ENCODE data around the gene RBM39. TPM values are rescaled to one million over a fixed set of nuclear protein-coding genes. Genes with fewer than 3 reads are reported as not detected.

RBM39 gene
- total and polyA plus RNA-seq, 2 experiments from 2014 or later, result 259 to 413 TPM

GRCh38 chr20:35702051-35702823 is 39.8 kb downstream of the RBM39 start (continued):
- TF ChIP-seq ETS1 (IDR thresholded peaks at IDR 0.05) (no peak), REST (IDR thresholded peaks at IDR 0.05; ENCODE audit: unreplicated experiment) (no peak), CREB1 (CRISPR knock-in tag; IDR thresholded peaks at IDR 0.05; ENCODE audit: low read depth) (no peak), NANOG (IDR thresholded peaks at IDR 0.05; ENCODE audit: borderline replicate concordance) (no peak), EZH2 (IDR thresholded peaks at IDR 0.05; ENCODE audit: low read depth, unreplicated experiment) (no peak)

GRCh38 chr20:35700625-35701148 is 41.4 kb downstream of the RBM39 start:
- peak overlapping the region; percentile 99 for H3K4me3 ChIP-seq

More at GRCh38 chr20:35700625-35701148, 41.4 kb downstream of the RBM39 start:
- ATAC-seq (no peak), DNase-seq (ENCODE audit: low spot score) (peak; percentile 27)
- H3K4me1 Mint-ChIP-seq, result peaks cover 17% of the 10 kb centered on the region
- peaks cover 22% of the 10 kb centered on the region for H3K36me3 ChIP-seq (ENCODE audit: insufficient read depth)
- H3K27ac Mint-ChIP-seq, result no peak overlapping the region; the same call in 1 of the 2 replicates
- H3F3A ChIP-seq (replicated peaks; ENCODE audit: low read depth), result peaks cover 63% of the 10 kb centered on the region
- 0 out of 2 replicates have a peak overlapping the region, but pooled peaks have one; percentile 30 for H3K27ac ChIP-seq (ENCODE audit: low read depth)
- H3K79me2 ChIP-seq (replicated peaks; ENCODE audit: insufficient read depth), result peaks cover 11% of the 10 kb centered on the region
- peaks cover 48% of the 10 kb centered on the region for H3K36me3 Mint-ChIP-seq (ENCODE audit: low read depth)
- no peak overlapping the region for H2AFZ ChIP-seq
- H3K4me1 ChIP-seq (ENCODE audit: insufficient read depth), result peaks cover 12% of the 10 kb centered on the region
- H3K9me2 ChIP-seq (ENCODE audit: insufficient read depth), result no peaks in the 10 kb centered on the region
- H3K27me3 Mint-ChIP-seq (ENCODE audit: insufficient read depth, low read depth, poor library complexity), result peaks cover 14% of the 10 kb centered on the region
- no peak for TF ChIP-seq ZNF114 (CRISPR knock-in tag; IDR thresholded peaks at IDR 0.05)
- H3K27me3 ChIP-seq (ENCODE audit: insufficient read depth), result no peaks in the 10 kb centered on the region
- H3K4me3 Mint-ChIP-seq, result peak overlapping the region; percentile 88
- peak overlapping the region; percentile 99 for H3K4me2 ChIP-seq
- peaks cover 14% of the 10 kb centered on the region; the same call in 1 of the 2 replicates for H4K20me1 ChIP-seq (replicated peaks; ENCODE audit: insufficient read depth)
- H3K9me3 Mint-ChIP-seq, result no peaks in the 10 kb centered on the region

Data from GM23338 (cell line).